Mammary epithelial cell (primary cell): ENCODE measurements around the gene ZC3H7A.

Experiments used
- CTCF ChIP-seq, 2 donors: IDR thresholded peaks in 1 of 2; conservative IDR thresholded peaks in 1 of 2; 2 replicates each; pipeline ENCODE4 v1.5.1; 2011 to 2012; ENCODE audit warnings: inconsistent platforms in 2 of 2, low read length in 2 of 2, mild to moderate bottlenecking in 2 of 2, control low read depth in 1 of 2, low read depth in 1 of 2; ENCODE audit not compliant: insufficient read depth in 1 of 2; ENCODE audit errors: extremely low read depth in 1 of 2
- EZH2 ChIP-seq: IDR thresholded peaks from 2 replicates; pipeline ENCODE4 v1.6.1; 2012; ENCODE audit warnings: low read length, inconsistent platforms, borderline replicate concordance

GRCh38 chr16:11744075-11744470 is 53.0 kb downstream of the ZC3H7A start:
- TF ChIP-seq EZH2 (no peak), CTCF (conservative IDR thresholded peaks at IDR 0.05 in 1 of 2, IDR thresholded peaks at IDR 0.05 in 1 of 2; ENCODE audit: extremely low read depth in 1 of 2, insufficient read depth in 1 of 2, low read depth in 1 of 2, low read length in 2 of 2) (no peak)
